Endometrial microvascular endothelial cells (primary cell): ENCODE data around the gene GFOD1. TPM values are rescaled to one million over a fixed set of nuclear protein-coding genes. Genes with fewer than 3 reads are reported as not detected.
"Not testable (repeated sequence)": the region's sequence is repeated elsewhere in the genome, so short reads cannot be mapped to it uniquely, and the experiment has no call there.

ENCODE experiments used
- in situ Hi-C: cut with HindIII; loops from 2 replicates; pipeline ENCODE4 v1.10.0; 2017; ENCODE audit warnings: low sequenced_read_pairs, low pct_unique_long_range_greater_than_20kb; ENCODE audit errors: inconsistent ontology term
- total RNA-seq: library from RNA; depleted of rRNA; stranded (reverse); fragments of >200 nt; gene quantifications from one replicate; pipeline ENCODE4 v1.2.3, GENCODE V29; 2015; ENCODE audit errors: inconsistent ontology term

The GFOD1 gene
- total RNA-seq, 1 donor from 2014 or later, result 27.7 TPM

DNA sequence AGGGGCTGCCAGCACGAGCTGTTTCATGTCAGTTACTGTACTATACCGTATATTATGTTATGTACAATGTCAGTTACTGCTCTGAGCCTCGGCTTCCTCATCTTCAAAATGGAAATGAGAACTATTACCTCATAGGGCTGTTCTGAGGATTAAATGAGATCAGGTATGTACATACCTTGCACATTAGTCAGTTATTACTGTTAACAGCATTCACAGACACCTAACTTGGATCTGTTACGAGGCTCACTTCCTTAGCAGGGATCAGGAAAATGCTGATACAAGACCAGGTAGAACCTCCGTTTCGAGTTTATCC, 89.4 kb downstream of the GFOD1 start:
- in situ Hi-C loops, result no loop called here

DNA sequence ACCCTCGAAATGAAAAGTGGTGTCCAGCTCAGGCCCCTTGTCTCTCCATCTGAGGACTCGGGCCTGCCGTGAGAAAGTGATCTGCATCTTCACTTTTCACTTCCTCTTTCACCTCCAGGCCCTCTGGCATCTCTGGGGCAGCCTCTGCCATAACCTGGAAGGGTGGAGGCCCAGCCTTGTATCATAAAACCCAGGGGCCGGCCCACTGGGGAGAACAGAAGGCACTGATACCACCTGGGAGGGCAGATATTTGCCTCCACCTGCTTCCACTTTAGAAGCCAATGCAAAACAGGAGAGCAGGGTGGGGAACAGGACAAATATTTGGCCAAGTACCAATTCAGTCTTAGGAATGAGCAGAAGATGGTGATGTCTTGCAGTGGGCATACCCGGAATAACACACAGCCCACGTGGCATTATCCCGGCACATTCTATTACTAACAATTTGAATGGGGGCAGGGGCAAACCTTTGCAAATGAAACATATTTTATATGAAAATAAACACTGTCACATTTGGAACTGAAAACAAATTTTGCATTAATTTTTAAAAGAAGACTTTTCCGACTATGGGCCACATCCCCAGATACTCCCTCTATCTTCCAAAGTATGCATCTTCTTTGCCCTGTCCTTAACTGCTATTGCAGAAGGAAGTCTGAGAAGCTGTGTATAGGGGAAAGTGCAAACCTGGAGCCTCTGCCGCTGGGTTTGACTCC, 89.9 kb downstream of the GFOD1 start:
- in situ Hi-C loops, result no loop called here

DNA sequence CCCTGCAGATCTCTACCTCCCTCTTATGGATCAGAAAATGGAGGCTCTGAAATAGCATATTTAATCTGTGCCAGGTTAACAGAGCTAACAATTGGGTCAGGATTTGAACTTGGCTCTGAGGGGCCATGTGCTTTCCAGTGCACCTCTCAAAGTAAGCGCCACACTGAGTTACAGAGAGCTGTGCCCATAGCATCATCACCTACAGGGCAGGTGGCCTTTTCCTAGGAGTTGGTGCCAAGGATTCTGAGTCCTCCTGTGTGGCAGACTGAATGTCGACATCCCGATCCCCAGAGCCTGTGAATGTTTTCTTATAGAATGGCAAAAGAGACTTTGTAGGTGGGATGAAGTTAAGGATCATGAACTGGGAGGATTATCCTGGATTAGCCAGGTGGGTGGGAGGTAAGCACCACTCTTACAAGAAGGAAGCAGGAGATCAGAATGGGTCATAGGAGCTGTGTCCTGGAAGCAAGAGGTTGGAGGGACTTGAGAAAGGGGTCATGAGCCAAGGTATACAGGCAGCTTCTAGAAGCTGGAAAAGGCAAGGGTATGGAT, 91.1 kb downstream of the GFOD1 start:
- in situ Hi-C loops, result no loop called here

DNA sequence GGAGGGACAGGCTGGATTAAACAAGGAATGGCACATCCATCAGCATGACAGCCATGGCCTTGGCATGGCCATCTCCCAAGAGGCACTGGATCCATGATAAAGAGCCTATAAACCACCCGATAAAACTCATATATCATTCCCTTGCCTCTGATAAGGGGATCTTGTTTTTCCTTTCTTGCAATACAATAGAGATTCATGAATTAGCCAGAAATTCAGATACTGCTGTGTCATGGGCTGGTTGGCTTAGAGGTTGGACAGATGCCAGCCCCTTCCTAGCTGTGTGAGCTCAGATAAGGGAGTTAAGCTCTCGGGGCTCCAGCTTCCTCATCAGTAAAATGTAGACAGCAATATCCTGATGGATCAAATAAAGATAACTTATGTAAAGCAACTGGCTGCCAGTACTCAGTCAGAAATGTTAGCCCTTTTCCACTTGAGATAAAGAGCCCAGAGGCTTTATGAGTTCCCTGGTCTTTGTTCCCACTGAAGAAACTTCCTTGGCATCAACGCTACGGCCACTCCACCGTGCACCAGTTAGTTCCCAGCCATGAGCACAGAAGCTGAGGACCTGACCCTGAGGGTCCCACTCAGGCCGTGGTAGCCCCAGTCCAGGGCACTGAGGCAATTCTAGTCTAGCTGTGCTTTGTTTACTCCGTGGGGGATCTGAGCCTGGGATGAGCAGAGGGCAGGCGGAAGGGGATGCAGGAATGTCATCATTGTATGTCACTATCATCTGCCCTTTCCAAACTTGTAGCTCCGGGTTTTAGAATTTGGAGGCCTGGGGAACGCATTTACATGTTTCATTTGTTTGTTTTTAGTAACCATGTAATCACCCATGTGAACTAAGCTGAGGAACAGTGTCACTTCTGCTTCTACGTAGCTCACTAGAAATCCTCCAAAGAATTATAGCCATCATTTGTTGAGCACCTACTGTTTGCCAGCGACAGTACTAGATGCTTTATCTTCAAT, 91.8 kb downstream of the GFOD1 start:
- in situ Hi-C loops, result no loop called here

DNA sequence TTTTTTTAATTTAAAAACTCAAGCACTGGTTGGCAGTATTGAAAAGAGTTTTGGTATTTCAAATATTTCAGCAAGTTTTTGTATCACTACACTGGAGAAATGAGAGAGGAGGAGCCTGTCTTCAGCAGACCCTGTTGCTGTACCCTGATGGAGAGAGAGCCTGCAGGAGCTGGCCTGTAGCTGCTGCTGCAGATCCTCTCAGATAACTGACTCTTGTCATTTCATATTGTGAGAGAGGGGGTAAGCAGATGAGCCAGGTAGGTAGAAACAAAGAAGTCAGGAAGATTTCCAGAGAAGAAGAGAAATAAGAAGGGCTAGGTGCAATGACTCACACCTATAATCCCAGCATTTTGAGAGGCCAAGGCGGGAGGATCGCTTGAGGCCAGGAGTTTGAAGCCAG, 94.9 kb downstream of the GFOD1 start:
- in situ Hi-C loops, result no loop called here

DNA sequence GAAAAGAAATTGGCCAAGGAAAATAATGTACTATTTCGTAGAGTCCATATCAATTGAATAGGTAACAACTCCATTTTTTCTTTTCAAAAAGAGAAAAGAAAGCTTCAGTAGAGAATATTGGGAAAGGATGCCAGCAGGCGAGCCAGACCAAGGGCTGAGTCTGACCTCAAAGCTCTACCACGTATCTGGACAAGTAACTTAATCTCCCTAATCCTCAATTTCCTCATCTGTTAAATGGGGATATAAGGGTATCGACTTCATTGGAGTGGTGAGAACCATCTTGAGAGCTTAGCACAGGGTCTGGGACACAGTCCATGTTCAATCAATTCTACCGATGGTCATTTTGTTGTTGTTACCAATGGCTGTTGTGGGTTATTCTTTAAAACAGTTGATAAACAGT, 95.9 kb downstream of the GFOD1 start:
- in situ Hi-C loops, result no loop called here

DNA sequence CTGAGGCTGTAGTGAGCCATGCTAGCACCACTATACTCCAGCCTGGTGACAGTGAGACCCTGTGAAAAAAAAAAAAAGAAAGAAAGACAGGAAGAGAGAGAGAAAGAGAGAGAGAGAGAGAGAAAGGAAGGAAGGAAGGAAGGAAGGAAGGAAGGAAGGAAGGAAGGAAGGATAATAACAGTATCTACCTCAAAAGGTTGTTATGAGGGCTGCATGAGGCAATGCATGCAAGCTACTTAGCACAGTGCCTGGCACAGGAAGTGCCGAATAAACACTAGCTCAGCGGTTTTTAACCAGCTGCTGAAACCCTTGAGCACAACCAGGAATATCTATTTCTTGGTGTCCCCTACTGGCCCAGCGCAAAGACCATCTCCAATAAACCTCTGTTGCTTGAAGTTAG, 96.7 kb downstream of the GFOD1 start:
- in situ Hi-C loops, result no loop called here

DNA sequence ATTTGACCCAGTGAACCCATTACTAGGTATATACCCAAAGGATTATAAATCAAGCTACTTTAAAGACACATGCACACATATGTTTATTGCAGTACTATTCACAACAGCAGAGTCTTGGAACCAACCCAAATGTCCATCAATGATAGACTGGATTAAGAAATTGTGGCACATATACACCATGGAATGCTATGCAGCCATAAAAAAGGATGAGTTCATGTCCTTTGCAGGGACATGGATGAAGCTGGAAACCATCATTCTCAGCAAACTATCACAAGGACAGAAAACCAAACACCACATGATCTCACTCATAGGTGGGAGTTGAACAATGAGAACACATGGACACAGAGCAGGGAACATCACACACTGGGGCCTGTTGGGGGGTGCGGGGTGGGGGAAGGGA, 98.2 kb downstream of the GFOD1 start:
- in situ Hi-C loops, result not testable (repeated sequence)

DNA sequence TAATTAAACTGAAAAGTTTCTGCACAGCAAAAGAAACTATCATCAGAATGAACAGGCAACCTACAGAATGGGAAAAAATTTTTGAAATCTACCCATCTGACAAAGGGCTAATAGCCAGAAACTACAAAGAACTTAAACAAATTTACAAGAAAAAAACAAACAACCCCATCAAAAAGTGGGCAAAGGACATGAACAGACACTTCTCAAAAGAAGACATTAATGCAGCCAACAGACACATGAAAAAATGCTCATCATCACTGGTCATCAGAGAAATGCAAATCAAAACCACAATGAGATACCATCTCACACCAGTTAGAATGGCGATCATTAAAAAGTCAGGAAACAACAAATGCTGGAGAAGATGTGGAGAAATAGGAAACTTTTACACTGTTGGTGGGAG, 98.6 kb downstream of the GFOD1 start:
- in situ Hi-C loops, result not testable (repeated sequence)

DNA sequence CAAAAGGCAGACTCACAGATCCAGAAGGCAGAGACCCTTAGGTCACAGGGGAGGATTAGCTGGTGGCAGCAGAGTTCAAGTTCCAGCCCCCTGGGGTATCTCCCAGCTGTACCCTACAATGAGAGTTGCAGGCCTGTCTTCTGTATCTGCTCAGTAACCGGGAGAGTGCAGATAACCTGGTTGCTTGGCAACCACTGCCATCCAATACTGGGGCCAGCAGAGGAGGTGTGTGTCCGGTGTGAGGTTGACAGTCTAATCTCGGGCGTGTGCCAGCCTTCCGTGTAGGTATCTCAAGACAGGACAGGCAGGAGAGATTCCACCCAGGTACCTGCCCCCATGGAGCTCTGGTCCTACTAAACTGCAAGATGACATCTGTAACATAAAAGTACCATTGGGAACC, 102.4 kb downstream of the GFOD1 start:
- in situ Hi-C loops, result no loop called here

DNA sequence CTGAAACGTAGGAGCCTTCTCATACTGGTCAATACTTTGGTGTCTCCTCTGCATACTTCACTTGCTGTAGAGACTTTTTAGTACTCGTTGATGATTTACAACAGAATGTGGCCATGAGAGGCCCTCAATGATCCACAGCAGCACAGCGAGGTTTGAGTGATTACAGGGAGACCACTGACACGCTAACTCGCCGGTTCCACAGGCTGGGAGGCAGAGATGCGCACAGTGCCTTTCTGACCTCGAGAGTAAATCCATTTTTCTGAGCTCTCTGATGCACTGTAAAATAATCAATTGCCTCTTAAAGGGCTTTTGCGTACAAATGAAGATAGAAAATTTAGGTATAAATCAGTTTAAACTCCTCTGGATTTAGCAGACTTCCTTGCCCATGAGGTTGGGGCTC, 102.9 kb downstream of the GFOD1 start:
- in situ Hi-C loops, result no loop called here

DNA sequence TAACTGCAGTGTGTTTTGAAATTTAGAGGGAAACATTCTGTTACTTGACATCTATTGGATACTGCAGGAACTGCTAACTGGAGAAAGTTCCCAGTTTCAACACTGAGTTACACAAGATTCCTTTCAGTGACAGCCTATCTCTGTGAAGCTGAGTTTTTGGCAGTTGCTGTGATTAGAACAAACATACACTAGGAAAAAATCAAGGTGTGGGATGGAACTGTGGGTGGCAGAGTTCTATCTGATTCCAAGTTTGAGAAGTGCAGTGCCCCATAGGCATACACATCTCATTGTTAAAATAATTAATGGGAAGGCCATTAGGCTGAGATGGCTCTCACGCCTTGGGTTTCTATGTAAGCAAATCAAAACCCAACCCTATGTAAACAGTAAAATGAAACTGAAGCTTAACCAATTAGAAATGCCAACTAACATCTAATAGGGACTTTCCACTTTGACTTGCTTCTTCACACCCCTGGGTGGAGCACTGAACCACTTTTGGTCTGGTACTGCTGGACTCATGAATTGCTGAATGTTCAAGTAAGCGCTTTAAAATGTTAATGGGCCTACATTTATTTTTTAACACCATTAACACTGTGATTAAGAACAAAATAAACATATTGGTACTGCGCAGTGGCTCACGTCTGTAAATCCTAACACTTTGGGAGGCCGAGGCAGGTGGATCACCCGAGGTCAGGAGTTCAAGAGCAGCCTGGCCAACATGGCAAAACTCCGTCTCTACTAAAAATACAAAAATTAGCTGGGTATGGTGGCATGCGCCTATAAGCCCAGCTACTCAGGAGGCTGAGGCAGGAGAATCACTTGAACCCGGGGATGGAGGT, 103.9 kb downstream of the GFOD1 start:
- in situ Hi-C loops, result no loop called here

DNA sequence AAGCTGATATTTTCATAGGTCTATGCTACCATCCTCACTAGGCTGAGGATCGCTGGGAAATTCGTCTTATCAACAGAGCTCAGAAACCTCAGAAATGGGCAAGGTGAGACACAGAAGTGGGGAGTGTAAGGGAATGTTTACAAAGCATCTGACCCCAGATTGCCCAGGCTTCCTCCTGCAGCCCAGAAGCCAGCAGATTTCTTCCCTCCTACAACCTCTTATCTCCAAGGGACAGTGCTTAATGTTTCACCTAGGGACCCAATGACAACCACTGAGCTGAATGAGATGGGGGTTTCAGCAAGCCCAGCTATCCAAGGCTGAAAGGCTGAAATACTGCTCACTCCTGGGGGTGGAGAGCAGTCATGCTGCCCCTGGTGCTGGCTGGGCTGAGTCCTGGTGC, 106.6 kb downstream of the GFOD1 start:
- in situ Hi-C loops, result no loop called here

DNA sequence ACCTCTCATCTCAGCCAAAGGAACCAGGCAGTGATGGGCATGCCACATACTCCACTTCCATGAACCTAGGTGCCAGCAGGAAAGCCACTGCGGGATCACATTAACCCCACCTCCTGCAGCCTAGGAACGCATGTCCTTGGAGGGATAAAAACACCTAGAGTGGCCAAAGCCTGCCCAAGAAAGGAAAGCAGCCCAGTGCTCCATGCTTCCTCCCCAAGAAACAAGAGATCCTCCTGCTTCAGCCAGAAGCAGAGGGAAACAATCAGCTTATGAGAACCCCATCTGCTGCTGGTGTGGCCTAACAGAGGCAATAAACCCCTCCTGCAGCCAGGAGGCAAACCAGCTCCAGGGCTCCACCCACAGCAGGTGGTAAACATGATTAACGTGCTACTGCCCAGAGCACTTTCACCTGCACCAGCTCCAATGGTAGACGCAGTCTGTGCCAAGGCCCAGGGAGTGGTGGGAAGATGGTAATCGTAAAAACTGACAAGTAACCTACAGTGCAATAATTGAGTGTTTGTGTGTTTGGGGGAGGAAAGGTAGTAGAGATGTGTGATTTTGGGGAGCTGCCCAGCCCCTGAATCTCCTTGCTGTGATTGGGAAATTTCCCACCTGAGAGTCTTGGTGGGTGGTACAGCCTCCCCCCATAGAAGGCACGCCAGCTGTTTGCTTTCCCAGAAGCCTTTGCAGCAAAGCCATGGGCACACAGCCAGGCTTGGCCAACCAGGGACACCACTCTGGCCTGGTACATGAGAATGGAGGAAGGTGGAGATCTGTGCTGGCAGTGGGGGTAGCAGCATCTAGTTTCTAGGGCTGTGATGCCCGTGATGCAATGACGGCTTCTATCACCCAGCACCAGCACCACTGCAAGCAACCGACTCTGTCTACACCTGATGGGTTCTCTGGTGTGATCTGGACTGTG, 108.5 kb downstream of the GFOD1 start:
- in situ Hi-C loops, result no loop called here

DNA sequence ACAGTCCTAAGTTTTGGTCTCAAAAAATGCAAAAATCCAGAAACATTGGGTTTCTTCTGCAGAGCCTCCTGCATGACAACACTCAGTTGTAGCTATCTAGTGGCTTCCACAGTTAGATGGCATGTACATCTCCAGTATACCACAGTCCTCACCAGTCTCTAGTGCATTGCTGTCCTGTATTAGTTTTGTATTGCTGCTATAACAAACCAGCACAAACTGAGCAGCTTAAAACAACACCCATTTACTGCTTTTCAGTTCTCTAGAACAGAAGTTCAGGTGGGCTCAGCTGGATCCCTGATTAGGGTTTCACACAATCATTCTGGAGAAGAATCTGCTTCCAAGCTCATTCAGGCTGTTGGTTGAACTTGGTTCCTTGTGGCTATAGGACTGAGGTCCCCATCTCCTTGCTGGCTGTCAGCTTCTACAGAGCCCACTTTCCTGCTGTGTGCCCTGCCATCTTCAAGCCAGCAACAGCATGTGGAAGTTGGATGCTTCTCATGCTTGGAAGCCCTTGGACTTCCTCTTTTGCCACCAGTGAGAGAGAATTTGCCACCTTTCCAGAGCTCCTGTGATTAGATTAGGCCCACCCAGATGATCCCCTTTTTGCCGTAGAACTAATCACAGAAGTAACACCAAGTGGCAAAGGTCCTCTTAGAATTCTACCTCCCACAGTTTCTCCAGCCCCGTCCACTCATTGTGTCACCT, 110.2 kb downstream of the GFOD1 start:
- in situ Hi-C loops, result no loop called here

DNA sequence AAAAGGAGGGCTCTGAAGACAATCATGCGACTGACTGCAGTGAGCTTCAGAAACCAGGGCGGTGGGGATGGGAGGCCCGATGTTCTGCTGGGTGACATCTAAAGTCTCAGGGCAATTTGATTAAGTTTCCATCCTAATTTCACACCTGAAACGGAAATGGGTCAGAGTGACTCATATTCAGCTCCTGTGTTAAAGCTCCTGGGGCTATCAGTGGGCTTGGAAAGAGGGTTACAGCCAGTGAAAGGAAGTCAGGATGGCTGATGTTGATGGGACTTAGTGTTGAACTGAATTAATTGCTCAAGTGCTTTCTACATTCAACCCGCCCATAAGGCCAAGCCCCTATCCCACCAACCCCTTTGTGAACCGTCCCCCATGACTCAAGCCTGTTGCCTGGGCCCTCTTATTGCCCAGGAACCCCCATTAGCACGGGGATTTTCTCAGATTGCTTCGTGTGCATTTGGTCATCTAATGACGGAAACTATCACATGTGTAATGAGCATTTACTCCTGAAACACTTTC, 112.0 kb downstream of the GFOD1 start:
- in situ Hi-C loops, result no loop called here

DNA sequence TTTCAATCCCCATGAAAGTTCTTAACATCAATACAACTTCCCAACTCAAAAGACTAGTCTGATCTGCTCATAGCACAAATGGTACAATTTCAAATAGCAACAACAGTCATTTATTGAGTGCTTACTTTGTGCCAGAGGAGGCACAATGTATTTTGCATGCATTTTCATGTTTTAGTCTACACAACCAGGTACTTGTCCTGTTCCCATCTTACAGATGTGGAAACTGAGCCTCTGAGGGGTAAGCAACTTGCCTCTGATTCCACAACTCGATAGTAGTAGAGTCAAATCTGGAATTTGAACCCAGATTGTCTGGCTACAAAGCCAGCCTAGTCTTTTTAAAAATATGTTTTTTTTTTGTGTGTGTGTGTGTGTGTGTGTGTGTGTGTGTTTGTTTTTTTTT, 113.5 kb downstream of the GFOD1 start:
- in situ Hi-C loops, result no loop called here

DNA sequence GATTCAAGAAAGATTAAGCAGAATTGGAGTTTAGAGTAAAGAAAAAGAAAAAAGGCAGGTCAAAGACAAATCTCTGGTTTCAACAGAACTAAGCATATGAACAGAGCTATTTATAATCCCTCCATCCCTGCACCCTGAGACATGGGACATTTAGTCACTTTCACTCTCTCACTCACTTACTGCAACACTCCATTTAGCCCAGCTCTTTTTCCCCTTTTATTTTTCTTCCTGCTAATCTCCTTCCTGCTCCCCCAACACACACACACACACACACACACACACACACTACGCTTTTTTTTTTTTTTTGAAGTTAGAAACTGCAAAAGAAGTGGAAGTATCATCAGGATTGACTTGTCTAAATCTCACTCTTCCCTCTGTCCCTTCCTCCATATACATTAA, 113.9 kb downstream of the GFOD1 start:
- in situ Hi-C loops, result no loop called here
